ENCODE results near the gene ABHD16B.

DNA sequence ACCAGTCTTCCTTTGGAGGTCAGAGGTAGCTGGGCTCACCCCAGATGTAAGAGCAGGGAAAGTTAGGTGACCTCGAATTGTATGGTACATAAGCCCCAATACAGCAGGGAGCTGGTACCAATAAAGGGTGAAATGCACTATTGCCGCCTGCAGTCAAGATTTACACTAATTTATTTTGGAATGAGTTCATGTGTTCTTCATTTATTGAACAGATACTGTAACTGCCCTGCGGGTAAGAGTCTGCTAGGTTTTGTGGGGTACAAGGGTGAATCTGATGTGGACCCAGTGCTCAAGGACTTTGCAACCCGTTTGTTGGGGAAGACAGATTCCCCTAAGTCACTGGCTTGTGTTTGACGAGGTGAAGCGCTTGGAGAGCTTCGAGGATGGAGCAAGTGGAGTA is 31.1 kb downstream of the ABHD16B start:
- TF ChIP-seq SP1 (IDR thresholded peaks at IDR 0.05) (no peak), SP1 (CRISPR knock-in tag; IDR thresholded peaks at IDR 0.05) (no peak), MIER2 (CRISPR knock-in tag; IDR thresholded peaks at IDR 0.05) (no peak), ZNF510 (CRISPR knock-in tag; IDR thresholded peaks at IDR 0.05; ENCODE audit: low read depth) (no peak), NCOR1 (IDR thresholded peaks at IDR 0.05; ENCODE audit: borderline replicate concordance, low read length) (no peak), SRSF1 (optimal IDR thresholded peaks at IDR 0.05; ENCODE audit: low read depth, low read length) (no peak)

Data from HepG2 (cell line).